Suprapubic skin (tissue), 3 donors: ENCODE results near the gene KRTAP10-6.

ENCODE experiments used
- EP300 ChIP-seq: sonication (generic); formaldehyde crosslinking; IDR thresholded peaks from one replicate; pipeline ENCODE4 v1.6.1; 2017; ENCODE audit warnings: antibody characterized with exemption
- POLR2A ChIP-seq, 2 donors: fragments of 450-650 bp; IDR thresholded peaks; one replicate each; pipeline ENCODE4 v1.6.1; 2017; ENCODE audit warnings: antibody characterized with exemption in 2 of 2, mild to moderate bottlenecking in 2 of 2, moderate library complexity in 2 of 2
- TF ChIP-seq, protein P1 (sequence below), 2 donors: fragments of 200-600 bp in 1 of 2; fragments of 450-650 bp in 1 of 2; sonication (generic) in 1 of 2; IDR thresholded peaks; one replicate each; pipeline ENCODE4 v1.5.1; 2016 to 2019; ENCODE audit warnings: antibody characterized with exemption in 2 of 2, mild to moderate bottlenecking in 1 of 2, moderate library complexity in 1 of 2

DNA sequence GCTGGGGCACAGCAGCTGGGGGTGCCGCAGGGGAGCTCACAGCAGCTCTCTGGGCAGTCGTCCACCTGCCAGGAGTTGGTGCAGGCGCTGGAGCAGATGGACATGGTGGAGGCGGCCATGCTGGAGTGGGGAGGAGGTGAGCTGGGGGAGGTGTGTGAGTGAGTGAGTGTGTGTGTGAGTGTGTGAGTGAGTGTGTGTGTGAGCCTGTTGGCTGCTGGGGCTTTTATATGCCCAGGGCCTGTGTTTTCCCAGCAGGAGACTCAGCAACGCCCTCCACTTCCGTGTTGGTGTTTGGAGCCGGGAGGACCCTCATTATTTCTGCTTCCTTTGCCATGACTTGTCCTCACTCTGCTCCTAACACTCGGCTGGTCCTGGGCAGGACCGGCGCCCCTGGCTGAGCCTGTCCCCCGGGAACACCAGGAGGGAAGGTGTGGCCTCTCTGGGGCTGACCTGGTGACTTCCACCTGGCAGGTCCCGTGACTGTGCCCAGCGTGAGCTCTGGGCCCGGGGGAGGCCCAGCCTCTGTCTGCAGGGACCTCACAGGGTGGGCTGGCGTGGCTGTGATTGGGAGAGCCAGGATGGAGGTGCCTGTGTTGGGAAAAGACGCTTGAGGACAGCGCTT lies 40.9 kb downstream of the KRTAP10-6 start, which contains the start of gene KRTAP10-2:
- no peak for TF ChIP-seq EP300
- TF ChIP-seq, protein P1, sequence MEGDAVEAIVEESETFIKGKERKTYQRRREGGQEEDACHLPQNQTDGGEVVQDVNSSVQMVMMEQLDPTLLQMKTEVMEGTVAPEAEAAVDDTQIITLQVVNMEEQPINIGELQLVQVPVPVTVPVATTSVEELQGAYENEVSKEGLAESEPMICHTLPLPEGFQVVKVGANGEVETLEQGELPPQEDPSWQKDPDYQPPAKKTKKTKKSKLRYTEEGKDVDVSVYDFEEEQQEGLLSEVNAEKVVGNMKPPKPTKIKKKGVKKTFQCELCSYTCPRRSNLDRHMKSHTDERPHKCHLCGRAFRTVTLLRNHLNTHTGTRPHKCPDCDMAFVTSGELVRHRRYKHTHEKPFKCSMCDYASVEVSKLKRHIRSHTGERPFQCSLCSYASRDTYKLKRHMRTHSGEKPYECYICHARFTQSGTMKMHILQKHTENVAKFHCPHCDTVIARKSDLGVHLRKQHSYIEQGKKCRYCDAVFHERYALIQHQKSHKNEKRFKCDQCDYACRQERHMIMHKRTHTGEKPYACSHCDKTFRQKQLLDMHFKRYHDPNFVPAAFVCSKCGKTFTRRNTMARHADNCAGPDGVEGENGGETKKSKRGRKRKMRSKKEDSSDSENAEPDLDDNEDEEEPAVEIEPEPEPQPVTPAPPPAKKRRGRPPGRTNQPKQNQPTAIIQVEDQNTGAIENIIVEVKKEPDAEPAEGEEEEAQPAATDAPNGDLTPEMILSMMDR (IDR thresholded peaks at IDR 0.05), result no peak
- no peak for TF ChIP-seq POLR2A (IDR thresholded peaks at IDR 0.05)
